D721Med (cell line): ENCODE data around the gene TTC22.

Experiments used
- DNase-seq: peaks from one replicate; pipeline ENCODE4 v3.0.0; 2011; ENCODE audit warnings: low spot score; ENCODE audit not compliant: insufficient read length
- FAIRE-seq: peaks from 2 replicates; lab custom pipeline; 2011; peaks lifted over from hg19 to GRCh38; lab: Jason Lieb, UNC
- TF ChIP-seq, protein P1 (sequence below): IDR thresholded peaks from 2 replicates; pipeline ENCODE4 v1.5.1; 2012; ENCODE audit warnings: mild to moderate bottlenecking, control low read depth; ENCODE audit not compliant: insufficient read depth; ENCODE audit errors: missing control alignments

Gene TTC22

DNA sequence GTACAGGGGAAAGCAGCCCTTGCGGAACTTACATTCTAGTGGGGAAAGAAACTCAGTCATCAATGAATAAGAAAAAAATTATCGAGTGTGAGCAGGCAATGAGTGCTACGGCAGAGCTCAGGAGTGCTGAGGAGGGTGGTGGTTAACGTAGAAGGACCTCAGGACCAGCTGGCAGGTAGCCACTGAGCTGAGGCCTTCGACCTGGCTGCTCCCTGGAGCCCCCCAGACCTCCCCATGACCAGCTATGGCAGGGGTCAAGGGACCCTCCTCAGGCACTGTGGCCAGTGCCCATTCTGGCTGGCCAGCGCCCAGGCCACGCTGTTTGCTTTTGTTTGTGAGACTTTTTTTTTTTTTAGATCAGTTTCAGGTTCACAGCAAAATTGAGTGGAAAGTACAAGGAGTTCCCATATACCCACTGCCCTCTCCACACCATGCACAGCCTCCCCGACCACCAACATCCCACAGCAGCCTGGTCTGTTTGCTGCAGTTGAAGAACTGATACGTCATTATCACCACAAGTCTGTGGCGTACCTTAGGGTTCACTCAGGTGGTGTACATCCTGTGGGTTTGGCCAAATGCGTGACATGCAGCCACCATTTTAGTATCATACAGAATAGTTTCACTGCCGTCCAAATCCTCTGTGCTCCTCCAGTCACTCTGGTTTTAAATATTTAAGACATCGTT lies 11.8 kb upstream of the TTC22 start:
- no peak for DNase-seq

DNA sequence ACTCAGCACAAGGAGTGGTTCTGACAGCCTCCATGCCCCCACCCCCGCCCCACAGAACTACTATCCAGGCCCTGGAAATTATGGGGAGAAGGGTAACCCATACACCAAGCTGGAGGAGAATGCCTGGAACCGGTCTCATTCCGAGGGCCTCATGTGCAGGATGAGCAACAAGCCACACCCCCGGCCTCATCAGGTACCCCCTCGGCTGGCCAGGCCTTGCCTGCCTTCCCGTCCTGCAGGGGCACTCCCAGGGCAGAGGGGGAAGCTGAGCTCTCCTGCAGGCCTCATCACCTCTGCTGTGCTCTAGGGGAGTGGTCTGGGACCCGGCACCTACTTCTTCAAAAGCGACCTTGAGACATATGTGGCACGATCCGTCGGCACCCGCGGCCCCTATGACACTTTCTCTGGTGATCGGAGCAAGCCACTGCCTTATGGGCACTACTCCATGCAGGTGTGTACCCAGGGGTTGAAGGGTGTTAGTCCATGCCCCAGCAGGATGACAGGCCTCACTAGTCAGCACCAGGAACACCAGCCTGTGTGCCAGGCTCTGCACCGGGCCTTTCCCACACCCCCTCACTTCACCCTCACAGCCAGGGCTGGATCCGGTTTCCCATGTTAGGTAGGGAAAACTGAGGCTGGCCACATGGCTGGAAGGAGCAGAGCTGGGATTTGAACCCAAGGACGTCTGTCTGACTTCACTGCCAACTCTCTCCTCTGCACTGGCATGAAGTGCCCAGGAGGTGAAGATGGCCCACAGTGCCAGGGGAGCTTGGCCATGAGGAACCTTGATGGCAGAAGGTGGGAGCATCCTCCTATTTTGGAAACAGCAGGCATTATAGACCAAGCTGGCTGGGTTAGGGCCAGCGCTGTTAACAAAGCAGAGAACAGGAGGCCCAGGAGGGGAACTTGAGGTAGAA lies 10.9 kb upstream of the TTC22 start:
- TF ChIP-seq, protein P1, sequence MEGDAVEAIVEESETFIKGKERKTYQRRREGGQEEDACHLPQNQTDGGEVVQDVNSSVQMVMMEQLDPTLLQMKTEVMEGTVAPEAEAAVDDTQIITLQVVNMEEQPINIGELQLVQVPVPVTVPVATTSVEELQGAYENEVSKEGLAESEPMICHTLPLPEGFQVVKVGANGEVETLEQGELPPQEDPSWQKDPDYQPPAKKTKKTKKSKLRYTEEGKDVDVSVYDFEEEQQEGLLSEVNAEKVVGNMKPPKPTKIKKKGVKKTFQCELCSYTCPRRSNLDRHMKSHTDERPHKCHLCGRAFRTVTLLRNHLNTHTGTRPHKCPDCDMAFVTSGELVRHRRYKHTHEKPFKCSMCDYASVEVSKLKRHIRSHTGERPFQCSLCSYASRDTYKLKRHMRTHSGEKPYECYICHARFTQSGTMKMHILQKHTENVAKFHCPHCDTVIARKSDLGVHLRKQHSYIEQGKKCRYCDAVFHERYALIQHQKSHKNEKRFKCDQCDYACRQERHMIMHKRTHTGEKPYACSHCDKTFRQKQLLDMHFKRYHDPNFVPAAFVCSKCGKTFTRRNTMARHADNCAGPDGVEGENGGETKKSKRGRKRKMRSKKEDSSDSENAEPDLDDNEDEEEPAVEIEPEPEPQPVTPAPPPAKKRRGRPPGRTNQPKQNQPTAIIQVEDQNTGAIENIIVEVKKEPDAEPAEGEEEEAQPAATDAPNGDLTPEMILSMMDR: no peak
- FAIRE-seq (no peak), DNase-seq (no peak)

More for the DNA sequence above, 11.8 kb upstream of the TTC22 start:
- no peak for FAIRE-seq
- TF ChIP-seq, protein P1: no peak

DNA sequence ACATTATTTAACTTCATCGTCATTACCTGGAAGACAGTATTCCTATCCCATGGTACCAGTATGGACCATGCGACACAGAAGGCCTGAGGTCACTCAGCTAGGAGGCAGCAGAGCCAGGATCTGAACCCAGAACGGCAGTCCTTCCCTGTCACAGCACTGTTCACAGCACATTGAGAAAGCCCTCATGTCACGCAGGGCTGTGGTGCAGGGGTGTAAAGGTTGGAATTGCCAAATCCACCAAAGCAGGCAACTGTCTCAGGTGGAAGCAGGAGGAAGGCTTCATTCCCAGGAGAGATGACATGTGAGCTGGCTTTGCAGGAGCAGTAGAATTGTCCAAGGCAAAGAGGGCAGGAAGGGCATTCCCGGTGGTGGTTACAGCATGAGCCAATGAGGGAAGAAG lies 9.9 kb upstream of the TTC22 start:
- DNase-seq: no peak
- TF ChIP-seq, protein P1: no peak
- no peak for FAIRE-seq

DNA sequence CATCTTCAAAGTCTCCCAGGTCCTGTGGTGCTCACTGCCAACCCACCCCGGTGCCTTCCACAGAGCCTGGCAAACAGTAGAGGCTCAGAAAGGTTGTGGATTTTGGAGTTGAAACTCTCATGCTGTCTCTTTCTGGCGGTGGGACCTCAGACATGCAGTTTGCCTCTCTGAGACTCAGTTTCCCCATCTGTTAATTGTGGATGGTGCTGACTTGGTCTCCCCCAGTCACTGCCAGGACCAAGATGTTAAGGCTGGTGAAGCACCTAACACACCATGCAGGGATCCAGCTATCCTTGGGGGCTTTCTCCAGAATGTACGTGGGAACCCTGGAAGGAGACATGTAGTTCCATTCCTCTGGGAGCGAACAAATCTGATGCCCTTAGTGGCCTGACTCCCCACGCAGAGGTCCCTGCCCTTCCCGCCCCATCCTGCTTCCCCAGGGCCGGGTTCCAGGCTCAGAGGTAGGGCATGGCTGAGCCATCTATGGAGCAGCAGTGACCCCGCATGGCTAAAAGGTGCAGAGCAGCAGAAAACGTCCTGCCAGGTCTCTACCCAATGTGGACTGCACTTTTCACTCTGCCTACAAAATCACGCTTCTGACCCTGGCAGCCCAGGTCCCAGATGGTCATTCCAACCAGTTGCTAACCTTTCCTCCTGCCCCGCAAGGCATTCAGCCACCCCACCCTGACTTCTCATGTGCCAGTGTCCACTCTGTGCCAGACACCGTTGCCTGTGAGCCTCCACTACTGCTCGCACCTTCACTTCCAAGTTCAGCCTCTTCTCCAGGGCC lies 9.2 kb upstream of the TTC22 start:
- TF ChIP-seq, protein P1: peak; percentile 89

DNA sequence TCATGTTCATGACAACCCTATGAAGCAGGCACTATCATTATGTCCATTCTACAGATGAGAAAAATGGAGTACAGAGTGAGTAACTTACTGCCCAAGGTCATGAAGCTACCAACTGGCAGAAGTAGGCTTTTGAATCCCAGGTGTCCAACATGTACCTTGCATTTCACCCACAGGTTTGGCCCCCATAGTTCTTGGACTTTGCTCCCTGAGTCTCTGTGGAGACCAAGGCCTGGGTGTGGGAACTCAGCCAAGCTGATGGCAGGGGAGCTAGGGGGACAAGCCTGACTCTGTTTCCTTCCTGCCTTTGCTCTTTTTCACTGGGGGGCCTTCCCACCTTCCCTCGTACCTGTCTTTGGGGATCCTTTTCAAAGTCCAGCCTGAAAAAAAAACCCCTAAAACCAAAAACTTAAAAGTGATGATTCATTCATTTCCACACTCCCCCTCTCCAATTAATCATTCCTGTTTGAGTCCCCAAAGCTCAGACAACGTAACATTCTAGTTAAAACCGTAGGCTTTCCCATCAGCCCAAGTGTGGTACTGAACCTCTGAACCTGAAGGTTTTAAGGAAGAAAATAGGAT lies 8.5 kb upstream of the TTC22 start:
- FAIRE-seq (no peak), DNase-seq (no peak)
- TF ChIP-seq, protein P1: no peak

More for the DNA sequence above, 9.2 kb upstream of the TTC22 start:
- FAIRE-seq (no peak), DNase-seq (peak; percentile 91)

DNA sequence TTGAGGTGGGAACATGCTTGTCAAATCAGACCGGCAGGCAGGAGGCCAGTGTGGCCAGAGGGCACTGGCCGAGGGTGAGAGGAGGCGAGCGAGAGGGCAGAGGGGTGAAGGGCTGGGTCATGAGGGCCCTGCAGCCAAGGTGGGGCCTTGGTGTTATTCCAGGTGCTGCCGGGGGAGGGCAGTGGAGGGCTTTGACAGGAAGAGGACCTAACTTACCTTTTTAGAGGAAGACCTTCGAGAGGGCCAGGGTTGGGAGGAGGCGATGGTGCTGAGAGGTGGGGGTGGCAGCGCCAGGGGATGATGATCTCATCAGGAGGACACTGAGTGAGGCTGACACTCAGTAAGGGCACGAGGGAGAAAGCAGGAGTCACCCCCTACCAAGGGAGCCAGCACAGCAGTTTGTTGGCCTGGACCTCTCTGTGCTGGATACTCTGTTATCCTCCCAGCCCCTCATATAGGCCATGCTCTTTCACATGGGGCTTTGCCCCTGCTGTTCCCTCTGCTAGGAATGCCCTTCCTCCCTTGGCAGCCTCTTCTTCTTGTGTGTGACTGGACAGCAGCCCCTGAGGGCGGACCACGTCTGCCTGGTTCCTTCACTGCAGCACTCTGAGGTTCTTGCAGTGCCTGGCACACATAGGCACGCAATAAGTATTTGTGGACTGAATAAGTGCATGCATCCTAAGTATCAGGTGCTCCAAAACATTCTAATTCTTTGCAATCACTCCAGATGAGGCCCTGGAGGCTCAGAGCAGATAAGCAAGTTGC lies 7.5 kb upstream of the TTC22 start:
- TF ChIP-seq, protein P1: peak; percentile 2
- FAIRE-seq (no peak), DNase-seq (no peak)
